WERI-Rb-1 (cell line): ENCODE results near the gene DDX31.

Experiments used
- DNase-seq: peaks from one replicate; pipeline ENCODE4 v3.0.0-alpha.2; 2020
- H3K27ac ChIP-seq: fragments of 250-450 bp; sonication (Bioruptor Pico); 2 replicates; pipeline ENCODE4 v1.5.1; 2020; ENCODE audit warnings: mild to moderate bottlenecking, moderate library complexity
- H3K27me3 ChIP-seq: fragments of 250-450 bp; sonication (Bioruptor Pico); 2 replicates; pipeline ENCODE4 v1.5.1; 2021; ENCODE audit warnings: mild to moderate bottlenecking, low read depth, moderate library complexity; ENCODE audit not compliant: insufficient read depth, severe bottlenecking
- H3K36me3 ChIP-seq: fragments of 250-450 bp; sonication (Bioruptor Pico); 2 replicates; pipeline ENCODE4 v1.5.1; 2020; ENCODE audit warnings: mild to moderate bottlenecking, moderate library complexity
- H3K4me3 ChIP-seq: 2 replicates; pipeline ENCODE4 v1.5.1; 2011; ENCODE audit warnings: low read depth, mild to moderate bottlenecking, control low read depth, low read length
- H3K9me3 ChIP-seq: fragments of 250-450 bp; sonication (Bioruptor Pico); 2 replicates; pipeline ENCODE4 v1.5.1; 2021; ENCODE audit warnings: mild to moderate bottlenecking, moderate library complexity; ENCODE audit not compliant: severe bottlenecking
- TF ChIP-seq, protein P1 (sequence below): IDR thresholded peaks from 2 replicates; pipeline ENCODE4 v1.5.1; 2011; ENCODE audit warnings: low read depth, mild to moderate bottlenecking, control low read depth, inconsistent platforms, low read length

Gene DDX31

GRCh38 chr9:132647355-132647754 is 22.4 kb downstream of the DDX31 start:
- H3K36me3 ChIP-seq: peaks cover 53% of the 10 kb centered on the region
- no peak overlapping the region for H3K4me3 ChIP-seq
- no peaks in the 10 kb centered on the region for H3K27me3 ChIP-seq
- H3K9me3 ChIP-seq: no peaks in the 10 kb centered on the region
- no peak for DNase-seq
- no peak overlapping the region for H3K27ac ChIP-seq
- TF ChIP-seq, protein P1, sequence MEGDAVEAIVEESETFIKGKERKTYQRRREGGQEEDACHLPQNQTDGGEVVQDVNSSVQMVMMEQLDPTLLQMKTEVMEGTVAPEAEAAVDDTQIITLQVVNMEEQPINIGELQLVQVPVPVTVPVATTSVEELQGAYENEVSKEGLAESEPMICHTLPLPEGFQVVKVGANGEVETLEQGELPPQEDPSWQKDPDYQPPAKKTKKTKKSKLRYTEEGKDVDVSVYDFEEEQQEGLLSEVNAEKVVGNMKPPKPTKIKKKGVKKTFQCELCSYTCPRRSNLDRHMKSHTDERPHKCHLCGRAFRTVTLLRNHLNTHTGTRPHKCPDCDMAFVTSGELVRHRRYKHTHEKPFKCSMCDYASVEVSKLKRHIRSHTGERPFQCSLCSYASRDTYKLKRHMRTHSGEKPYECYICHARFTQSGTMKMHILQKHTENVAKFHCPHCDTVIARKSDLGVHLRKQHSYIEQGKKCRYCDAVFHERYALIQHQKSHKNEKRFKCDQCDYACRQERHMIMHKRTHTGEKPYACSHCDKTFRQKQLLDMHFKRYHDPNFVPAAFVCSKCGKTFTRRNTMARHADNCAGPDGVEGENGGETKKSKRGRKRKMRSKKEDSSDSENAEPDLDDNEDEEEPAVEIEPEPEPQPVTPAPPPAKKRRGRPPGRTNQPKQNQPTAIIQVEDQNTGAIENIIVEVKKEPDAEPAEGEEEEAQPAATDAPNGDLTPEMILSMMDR: no peak

DNA sequence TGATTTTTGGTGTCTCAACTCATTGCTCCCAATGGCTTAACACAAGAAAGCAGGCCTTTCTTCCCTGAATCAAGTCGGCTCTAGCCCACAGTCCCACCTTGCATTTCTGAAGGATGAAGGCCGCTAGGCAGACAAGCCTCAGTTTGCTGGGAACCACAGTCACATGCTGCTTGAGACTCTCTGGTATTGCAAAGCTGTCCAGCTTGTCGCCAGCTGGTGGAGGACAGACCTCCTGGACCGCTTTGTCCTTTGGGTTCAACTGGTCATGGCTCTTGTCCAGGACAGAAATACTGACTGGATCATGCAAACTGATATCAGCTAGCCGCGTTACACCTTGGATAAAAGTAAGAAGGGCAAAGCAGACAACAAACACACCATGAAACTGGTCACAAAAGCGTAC is 23.1 kb downstream of the DDX31 start:
- no peak overlapping the region for H3K4me3 ChIP-seq
- TF ChIP-seq, protein P1: no peak
- DNase-seq: no peak
- H3K27ac ChIP-seq: no peak overlapping the region
- H3K9me3 ChIP-seq: no peaks in the 10 kb centered on the region
- no peaks in the 10 kb centered on the region for H3K27me3 ChIP-seq
- H3K36me3 ChIP-seq: peaks cover 59% of the 10 kb centered on the region

DNA sequence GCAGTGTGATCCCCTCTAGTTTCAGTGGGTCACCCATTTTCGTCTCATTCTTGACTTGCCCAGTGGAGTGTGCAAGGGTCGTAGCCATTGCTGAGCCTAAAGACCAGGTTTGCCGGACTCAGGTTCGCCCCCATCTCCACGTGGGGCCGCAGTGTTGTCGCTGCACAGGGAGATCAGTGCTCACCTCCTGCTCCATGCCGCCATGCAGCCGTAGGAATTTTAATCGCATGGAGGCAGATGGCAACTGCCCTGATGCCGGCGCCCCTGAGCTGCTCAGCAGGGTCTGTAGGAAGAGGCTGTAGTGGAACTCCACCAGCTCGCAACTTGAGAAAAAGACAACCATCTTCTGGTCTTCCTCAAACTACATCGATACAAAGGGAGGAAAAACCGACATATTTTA is 24.1 kb downstream of the DDX31 start:
- H3K27me3 ChIP-seq: no peaks in the 10 kb centered on the region
- DNase-seq: peak; percentile 86
- H3K27ac ChIP-seq: peak overlapping the region; percentile 35
- H3K4me3 ChIP-seq: no peak overlapping the region
- TF ChIP-seq, protein P1: peak; percentile 21; the same call in 1 of the 2 replicates
- H3K9me3 ChIP-seq: no peaks in the 10 kb centered on the region
- H3K36me3 ChIP-seq: peaks cover 67% of the 10 kb centered on the region

GRCh38 chr9:132645306-132645705 is 24.5 kb downstream of the DDX31 start:
- TF ChIP-seq, protein P1: no peak
- Histone ChIP-seq H3K36me3 (peaks cover 71% of the 10 kb centered on the region), H3K27me3 (no peaks in the 10 kb centered on the region), H3K27ac (peak overlapping the region; percentile 35), H3K4me3 (no peak overlapping the region), H3K9me3 (no peaks in the 10 kb centered on the region)
- peak; percentile 13 for DNase-seq

GRCh38 chr9:132644251-132644650 is 25.5 kb downstream of the DDX31 start:
- peak; percentile 37 for DNase-seq
- H3K27me3 ChIP-seq: no peaks in the 10 kb centered on the region
- no peak overlapping the region for H3K4me3 ChIP-seq
- H3K36me3 ChIP-seq: peaks cover 71% of the 10 kb centered on the region
- no peaks in the 10 kb centered on the region for H3K9me3 ChIP-seq
- H3K27ac ChIP-seq: no peak overlapping the region
- TF ChIP-seq, protein P1: peak; percentile 62

DNA sequence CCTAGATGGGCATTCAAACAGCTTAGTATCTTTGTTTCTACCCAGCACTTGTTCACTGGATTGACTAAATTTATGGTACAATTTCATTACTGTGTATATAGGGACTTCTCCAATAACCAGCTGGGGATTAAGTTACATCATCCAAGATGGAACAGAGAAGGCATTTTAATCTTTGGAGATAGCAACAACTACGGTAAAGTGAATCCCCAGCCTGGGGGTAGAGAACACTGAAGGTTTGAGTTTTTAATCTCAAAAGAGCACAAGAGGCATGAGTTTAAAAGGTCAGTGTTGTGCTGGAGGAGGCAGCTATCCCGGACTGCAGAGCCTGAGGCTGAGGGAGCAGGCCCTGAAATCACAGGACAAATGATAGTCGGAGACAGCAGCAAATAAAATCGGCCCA is 28.6 kb downstream of the DDX31 start:
- TF ChIP-seq, protein P1: no peak
- H3K36me3 ChIP-seq: peaks cover 50% of the 10 kb centered on the region
- no peaks in the 10 kb centered on the region for H3K9me3 ChIP-seq
- no peak overlapping the region for H3K27ac ChIP-seq
- DNase-seq: no peak
- no peaks in the 10 kb centered on the region for H3K27me3 ChIP-seq
- no peak overlapping the region for H3K4me3 ChIP-seq
